COLO668 (cell line): ENCODE results near the gene NWD2.

Experiments used
- DNase-seq: peaks from one replicate; lab custom pipeline; 2025; ENCODE audit not compliant: unreplicated experiment; lab: John Stamatoyannopoulos, UW

Gene NWD2

DNA sequence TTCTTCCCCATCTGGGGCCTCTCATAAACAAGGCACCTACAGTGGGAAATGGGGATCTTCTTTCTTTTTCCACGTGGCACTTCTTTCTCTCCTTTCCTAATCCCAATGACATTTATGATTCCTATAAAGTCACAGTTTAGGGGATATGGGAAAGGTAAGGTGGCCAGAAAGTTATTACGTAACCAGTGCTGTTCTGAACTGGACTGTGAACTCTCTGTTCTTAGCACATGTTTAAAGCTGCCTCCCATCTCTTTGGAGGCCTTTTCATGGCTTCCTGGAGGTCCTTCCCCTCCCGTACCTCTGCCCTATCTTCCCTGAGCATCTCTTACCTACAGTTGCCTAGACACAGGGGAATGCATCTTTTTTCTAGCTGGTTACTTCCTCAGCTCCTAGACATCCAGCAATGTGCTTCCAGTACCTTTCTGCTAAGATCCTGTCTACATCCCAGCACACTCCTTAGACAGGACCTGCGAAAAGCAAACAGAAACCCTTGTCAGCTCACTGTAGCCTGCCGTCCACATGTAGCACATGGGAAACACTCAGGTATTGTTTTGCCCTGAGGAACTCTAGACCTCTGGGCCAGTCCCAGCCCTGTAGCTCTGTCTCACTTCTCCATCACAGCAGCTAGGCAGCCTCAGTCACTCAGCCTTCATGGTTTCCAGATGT lies 195.4 kb downstream of the NWD2 start:
- DNase-seq = no peak

DNA sequence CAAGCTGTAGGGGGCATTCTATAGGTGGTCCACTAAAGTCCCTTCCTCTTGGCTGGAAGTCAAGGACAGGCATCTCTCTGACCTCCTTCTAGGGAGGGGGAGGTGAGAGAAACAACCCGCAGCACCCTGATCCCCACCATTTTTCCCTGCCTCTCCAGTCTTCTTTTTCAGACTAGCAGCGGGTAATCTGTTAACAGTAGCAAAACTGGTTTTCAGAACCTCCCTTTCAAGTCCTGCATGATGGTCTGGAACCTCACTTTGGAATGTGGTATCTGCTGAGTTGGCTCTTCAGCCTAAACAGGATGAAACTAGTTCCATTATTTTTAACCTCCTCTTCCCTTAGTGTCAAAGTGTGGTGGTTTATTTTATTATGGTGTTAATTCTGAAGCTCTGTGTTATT lies 196.0 kb downstream of the NWD2 start:
- no peak for DNase-seq

DNA sequence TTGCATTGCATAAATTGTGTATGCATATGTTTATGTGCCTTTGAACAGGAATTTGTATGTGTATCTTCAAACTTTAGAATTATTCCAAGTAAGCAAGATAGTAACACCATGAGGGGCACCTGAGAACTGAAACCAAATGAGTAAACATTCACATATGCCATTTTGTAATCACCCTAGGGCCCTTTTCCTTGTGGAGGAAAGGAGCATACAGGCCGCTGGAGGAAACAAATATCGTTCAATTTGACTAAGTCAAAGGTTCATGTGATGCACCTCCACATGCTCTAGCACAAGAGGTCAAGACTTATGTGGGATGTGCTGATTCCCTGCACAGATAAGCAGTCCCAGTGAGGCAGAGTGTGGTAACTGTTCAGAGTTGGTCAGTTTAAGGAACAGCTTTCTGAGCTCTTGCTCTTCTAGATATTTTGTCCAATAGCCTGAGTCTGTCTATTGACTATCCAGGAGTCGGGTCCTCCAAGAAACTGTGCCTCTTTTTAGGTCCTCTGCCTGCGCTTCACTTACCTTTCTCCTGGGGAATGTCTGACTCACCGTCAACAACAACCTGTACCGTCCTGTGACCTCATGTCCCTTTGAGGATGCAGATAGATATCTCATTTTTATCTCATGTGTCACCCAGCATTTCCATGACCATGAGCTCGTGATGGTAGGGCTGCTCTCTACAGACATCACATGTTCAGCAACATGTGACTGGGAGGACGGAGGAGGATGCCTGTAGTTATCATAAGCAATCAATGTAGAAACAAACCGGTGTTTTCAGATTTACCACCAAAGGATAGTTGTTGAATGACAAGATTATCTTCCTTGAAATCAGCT lies 196.9 kb downstream of the NWD2 start:
- DNase-seq = no peak

DNA sequence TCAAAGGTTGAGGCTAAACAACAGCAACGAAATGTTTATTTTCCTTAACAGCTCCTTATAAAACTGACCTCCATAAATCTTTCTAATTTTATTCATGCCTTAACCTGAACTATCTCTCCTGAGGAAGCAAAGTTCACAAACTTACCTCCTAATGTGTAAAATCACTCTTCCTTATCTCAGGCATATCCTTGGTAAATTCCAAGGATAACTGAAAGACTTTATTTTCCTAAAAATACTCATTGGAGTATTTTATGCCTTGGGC lies 197.4 kb downstream of the NWD2 start:
- DNase-seq = no peak

DNA sequence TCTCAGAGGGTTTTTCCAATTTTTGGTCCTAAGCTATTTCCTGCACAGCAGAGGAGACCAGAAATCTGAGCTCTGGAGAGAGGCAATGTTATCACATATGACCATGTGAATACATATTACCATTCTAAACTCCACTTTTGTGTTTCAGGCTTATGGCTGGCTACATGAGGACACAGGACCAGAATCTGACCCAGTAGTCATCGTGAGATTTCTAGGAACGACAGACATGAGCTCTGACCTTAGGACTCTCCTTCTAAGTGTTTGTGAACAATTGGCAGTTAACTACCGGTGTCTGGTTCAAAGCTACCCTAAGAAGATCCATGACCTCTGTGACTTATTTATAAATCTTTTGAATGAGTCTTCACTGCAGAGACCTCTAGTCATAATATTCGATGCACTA lies 198.6 kb downstream of the NWD2 start:
- no peak for DNase-seq

DNA sequence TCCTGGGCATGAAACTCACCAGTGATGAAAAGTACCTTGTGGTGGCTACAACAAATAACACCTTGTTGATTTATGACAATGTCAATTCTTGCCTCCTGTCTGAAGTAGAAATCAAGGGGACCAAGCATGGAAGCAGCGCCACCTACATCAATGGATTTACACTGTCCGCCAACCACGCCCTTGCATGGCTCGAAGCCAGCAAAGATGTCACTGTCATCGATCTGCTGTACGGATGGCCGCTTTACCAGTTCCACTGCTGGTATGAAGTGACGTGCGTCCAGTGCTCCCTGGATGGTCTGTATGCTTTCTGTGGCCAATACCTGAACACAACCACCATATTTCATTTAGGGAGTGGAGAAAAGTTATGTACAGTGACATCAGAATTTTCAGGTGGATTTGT lies 200.5 kb downstream of the NWD2 start:
- DNase-seq = peak; percentile 13

DNA sequence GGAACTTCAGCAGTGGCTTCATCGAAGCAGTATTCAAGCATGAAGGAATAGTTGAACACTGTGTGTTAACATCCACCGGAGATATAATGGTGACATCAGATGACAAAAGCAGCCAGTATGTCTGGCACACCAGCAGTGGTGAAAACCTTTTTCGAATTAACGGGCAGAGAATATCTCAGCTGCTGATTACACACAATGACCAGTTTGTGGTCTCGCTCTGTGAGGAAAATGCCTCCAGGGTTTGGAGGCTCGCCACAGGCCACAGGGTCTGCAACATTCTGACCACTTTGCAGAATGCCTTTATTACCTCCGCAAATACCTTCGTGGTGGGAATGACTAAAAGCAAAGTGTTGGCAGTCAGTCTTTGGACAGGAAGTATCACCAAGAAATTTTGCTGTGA lies 201.5 kb downstream of the NWD2 start:
- no peak for DNase-seq

DNA sequence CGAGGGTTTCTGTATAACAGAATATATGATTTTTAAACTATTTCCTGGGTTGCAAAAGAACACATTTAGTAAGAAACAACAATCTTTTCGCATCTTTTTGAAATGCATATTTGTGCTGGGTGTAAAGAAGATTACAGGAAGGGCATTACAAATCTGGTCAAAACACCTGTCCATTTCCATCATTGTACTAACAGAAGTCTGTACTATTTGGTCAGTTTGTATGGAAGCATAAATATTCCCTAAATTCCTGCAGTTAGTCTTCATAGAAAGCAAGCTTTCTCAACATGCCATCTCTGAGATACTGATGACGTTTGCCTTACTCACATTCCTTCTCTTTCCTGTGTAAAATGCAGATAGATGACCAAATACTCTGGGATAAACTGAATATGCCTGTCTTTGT lies 203.3 kb downstream of the NWD2 start:
- DNase-seq = no peak

DNA sequence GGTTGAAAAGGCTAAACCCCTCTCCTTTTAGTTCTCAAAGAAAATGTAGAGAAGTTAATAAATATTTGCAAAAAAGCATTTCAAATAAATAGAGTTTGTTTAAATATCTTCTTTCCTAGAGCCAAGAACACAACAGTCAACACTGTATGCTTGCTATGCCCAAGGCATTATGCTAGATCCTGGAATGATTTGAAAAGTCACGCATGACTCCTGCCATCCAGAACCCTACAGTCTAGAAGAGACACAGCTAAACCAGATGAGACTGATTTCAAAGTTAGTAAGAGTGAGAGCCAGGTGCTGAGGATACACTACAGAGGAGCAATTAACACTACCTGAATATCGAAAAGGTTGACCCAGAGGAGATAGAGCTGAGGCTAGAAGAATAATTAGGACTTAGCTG lies 205.8 kb downstream of the NWD2 start:
- no peak for DNase-seq

DNA sequence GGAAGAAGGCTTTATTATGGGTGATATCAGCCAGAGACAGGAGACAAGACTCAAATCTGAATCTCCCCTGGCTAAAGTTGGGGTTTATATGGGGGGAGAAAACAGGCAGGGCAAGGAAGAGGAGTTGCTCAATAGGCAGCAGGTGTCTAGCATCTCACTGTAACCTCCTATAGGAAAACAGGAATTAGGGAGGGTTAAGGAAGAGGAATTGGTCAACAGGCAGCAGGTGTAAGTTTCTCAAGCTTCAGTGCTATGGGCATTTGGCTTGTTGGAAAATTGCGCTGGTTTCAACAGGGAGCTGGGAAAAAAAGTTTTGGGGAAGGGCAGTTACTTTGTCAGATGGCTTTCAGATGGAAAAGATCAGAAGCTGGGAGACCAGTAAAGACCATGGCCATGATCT lies 206.4 kb downstream of the NWD2 start:
- no peak for DNase-seq

DNA sequence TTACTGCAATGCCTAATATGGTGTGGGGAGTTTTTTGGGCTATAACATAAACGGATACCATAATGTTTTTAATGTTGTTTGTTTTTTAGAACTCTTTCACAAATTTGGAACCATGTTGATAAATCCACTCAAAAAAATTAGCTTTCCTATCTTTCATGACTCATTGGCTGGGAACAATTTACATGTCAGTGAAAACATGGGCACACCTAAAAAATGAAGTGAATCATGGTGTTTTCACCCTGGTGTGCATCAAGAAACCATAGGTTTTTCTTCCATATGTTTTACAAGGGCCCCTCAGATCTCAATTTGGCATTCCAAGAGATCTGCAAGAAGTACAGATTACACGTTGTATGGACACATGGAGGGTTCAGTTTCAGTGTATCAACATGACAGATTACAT lies 207.1 kb downstream of the NWD2 start:
- DNase-seq = no peak

DNA sequence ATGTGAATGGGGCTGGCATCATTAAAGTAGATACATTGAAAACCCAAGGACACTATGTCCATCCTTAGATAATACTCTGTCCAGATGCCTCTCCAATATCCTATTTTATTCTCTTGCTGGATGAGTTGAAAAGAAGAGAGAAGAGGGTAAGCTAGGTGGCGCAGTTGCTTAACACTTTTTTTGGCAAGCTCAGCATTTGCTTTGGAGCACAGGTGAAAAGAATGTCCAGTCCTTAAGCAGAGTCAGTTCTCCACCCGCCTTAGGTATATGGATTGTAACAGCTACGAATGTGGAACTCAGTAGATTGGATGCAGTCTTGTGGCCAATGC lies 208.4 kb downstream of the NWD2 start:
- peak; percentile 73 for DNase-seq

DNA sequence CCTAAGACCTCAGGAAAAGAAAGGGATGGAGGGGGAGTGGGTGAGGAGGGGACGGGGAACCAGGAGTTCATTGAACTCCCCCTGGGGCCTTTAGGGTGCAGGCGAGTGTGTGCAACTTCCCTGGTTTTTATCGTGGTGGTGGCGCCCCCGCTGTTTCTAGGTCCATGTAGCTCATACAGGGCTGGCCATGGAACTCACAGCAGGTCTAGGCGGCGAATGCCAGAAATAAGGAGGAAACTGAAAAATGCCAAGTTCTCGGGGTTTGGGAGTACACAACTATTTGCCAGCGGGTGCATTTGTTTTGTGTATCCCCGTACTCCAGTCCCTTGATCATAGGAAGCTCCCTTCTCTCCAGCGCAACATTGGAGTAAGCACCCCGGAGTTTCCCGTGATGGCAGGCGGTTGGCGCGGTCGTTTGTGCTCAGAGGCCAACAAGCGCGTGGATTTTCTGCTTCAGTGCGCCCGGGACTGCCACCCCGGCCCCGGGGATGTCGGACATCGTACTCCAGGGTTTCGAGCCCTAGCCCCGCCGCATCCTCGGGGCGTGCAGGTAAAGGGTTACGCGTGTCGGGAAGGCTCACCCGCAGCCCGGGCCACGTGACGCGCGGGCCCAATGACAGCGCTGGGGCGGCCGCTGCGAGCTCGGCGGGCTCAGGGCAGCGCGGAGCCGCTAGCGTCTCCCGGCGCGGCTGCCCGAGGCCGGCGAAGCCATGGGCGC lies 208.9 kb downstream of the NWD2 start:
- peak; percentile 91 for DNase-seq

DNA sequence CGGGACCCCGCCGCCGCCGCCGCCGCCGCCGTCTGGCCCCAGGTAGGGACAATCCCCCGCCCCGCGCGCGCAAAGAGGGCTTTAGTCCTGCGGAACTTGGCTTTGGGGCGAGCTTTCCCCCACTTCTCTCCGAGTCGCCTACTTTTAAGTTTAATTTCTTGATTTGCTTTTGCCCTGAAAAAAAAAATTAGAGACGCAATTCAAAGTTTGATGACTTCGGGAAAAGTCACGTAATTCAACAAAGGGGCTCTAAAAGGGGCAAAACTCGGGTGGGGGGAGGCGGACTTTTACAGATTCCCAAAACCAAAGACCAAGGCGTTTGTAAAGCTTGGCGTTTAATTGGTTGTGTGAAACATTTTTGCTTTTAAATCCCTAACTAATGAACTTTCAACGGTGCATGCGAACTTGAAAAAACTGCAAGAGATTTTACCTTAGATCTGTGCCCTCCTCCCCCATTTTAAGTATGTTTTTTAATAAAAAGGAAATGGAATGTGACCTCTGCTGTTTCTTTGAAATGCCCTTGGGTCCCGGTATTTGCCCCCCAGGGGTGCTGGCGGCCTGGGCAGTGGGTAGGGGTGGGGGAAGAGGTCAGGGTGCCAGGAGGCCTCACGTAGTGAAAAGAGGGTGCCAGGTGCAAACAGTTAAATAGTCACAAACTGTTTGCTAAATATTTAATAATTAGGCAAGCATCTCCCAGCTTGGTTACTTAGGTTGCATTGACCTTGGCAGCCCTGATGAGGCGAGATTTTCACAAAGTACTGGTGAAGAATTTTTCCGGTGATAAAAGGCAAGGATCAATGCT lies 209.7 kb downstream of the NWD2 start:
- no peak for DNase-seq

DNA sequence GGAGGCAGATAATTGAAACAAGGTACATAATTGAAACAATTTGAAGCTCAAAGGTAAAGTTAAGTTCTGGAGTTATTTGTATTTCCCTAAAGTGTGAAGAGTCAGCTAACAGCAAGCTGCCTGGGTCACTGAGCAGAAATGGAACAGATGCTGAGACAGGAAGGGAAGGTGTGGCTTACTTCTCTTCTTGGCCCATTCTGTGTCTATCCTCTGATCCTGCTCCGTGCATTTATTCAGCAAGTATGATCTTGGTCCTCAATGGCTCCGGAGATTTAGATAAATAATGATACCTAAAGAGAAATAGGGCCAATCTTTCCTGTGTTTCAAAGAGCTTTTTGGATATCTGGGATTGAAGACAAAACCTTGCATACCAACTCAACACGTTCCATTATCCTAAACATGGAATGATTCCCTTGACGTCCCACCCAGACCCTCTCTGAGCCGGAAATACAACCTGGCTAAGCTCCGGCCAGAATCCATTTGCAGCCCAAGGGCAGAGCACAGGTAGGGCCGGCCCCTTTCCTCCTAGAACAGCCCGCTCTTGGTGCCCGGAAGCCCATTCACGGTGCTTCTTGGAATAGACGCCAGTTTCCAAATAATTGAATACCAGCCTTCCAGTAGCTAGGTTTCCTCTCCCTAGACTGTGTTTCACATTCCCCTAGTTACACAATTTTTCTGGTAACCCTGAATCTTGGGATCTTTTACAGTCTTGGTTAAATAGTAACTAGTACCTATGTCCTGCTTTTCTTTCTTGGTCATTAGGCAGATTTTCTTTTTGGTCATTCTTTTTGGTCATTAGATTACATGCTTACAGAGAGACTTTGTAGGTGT lies 211.0 kb downstream of the NWD2 start:
- DNase-seq = no peak

DNA sequence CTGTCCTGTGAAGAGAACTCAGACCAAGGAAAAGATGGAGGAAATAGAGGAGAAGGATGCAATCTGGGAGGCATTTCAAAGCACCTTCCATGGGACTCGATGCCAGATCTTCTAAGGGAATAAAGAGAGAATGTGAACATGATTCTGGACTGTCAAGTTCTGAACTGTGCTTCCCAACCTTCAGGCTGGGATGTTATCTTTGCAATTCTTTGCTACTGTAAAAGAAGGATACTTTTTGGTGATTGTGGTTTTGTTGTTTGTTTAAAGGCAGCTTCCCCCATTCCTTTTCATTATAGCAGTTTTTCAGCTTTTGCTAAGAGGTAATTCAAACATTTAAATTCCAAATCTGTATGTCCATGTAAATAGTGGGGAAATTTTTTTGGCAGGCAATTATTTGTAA lies 217.3 kb downstream of the NWD2 start:
- no peak for DNase-seq

DNA sequence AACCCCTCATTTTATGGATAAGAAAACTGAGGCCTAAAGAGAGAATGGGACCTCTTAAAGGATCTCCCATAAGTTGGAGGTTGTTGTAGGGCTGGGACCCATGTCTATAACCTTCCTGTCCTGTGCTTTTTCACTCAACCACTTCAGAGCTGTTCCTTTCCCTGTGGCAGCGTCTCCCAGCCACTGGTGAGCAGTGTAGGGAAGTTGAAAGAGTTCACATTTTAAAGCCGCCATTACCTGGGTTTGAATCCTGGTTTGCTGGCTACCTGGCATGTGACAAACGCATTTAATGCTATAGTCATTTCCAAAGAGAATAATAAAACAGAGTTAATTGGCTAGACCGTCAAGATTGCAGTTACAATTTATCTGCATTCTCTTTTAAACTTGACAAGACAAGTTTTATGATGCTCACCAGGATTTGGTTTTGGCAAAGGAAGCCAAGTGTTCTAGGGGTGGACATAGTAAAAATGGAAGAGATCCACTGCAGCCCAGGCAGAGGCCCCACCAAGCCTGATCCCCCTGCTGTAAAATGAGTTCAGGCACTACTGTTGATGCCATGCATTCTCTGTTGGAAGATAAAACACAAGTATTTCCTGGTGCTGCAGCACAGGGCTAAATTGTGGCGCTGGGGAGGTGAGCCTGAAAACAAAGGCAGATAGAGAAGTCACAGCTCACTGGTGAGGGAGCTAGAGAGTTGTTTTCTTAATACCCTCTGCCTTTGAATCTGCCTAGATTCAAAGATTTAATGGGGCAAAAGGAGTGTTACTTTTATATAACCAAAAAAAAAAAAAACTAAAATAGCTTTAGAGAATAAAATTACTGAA lies 218.7 kb downstream of the NWD2 start:
- DNase-seq = no peak

DNA sequence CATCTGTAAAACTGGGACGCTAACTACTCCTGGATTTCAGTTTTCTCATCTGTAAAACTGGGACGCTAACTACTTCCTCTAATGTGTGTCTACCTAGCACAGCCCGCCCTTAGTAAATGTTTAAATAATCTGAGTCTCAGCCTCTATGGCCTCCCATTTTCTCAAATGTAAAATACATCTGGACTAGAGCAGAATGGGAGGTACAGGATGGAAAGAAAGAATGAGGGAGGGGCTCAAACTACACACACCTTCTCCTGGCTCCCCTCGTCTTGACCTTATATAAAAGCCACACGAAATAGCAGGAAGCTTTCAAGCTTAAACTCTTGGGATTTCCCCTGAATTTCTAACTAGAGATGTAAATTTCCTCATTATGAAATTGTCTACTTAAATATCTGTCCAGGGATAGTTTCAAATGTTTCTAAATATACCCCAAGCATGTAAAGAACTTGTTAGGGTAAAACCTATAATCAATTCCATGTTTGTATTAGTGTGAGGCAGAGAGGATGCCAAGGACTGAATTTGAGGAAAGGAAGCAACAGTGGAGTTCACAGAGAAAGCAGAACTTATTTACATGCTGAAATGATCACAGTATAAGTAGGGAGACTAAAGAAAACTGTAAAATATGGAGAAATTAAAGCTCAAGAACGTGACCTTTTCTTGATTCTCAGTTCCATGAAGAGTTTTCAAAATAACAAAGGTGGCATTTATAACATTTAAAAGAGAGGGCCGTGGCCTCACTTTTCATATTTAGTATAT lies 220.0 kb downstream of the NWD2 start:
- no peak for DNase-seq

DNA sequence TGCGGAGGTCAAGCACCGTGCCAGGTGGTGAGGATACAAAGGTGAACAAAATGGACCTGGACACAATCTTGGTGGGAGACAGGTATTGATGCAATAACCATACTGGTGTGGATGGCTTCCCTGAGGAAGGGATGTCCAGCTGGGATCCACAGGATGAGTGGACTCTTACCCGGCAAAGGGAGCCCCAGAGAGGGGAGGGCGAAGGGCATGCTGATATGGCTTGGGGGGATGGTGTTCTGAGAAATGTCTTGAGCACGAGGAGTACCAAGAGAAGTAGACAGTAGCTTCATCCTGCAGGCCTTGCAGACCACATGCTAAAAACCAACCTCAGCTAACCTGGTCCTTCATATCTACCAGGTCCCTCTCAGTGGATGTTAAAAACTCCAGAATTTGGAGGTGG lies 220.8 kb downstream of the NWD2 start:
- DNase-seq = no peak
